DOHH2 (cell line): Measurements from ENCODE around the gene ANKRD13A.

Experiments used
- H3F3A ChIP-seq: fragments of 200-600 bp; sonication (generic), shearing (Covaris generic); 2 replicates; pipeline ENCODE4 v1.6.0; 2016; ENCODE audit warnings: antibody characterized with exemption, mild to moderate bottlenecking; ENCODE audit not compliant: control insufficient read depth, insufficient read depth
- H3K27ac ChIP-seq: fragments of 200-600 bp; sonication (generic); 2 replicates; pipeline ENCODE4 v1.5.1; 2014; ENCODE audit warnings: low read depth, mild to moderate bottlenecking, low read length, moderate library complexity
- H3K27me3 ChIP-seq: fragments of 200-600 bp; sonication (generic); 2 replicates; pipeline ENCODE4 v1.6.1; 2014; ENCODE audit warnings: mild to moderate bottlenecking, low read length, mixed read lengths; ENCODE audit not compliant: control insufficient read depth
- H3K36me3 ChIP-seq: fragments of 200-600 bp; sonication (generic); 2 replicates; pipeline ENCODE4 v1.6.1; 2014; ENCODE audit warnings: mild to moderate bottlenecking, low read length, moderate library complexity, mixed read lengths; ENCODE audit not compliant: control insufficient read depth
- H3K4me1 ChIP-seq: fragments of 200-600 bp; sonication (generic); 2 replicates; pipeline ENCODE4 v1.6.1; 2014; ENCODE audit warnings: mild to moderate bottlenecking, low read length, mixed read lengths; ENCODE audit not compliant: control insufficient read depth
- H3K4me2 ChIP-seq: fragments of 200-600 bp; sonication (generic); 2 replicates; pipeline ENCODE4 v1.6.0; 2014; ENCODE audit warnings: mild to moderate bottlenecking, low read length, moderate library complexity
- H3K4me3 ChIP-seq: fragments of 200-600 bp; sonication (generic); 2 replicates; pipeline ENCODE4 v1.5.1; 2014; ENCODE audit warnings: mild to moderate bottlenecking, low read length, mixed read lengths
- H3K79me2 ChIP-seq: fragments of 200-600 bp; sonication (generic); 2 replicates; pipeline ENCODE4 v1.6.1; 2014; ENCODE audit warnings: mild to moderate bottlenecking, low read length, mixed read lengths; ENCODE audit not compliant: control insufficient read depth
- H3K9me2 ChIP-seq: fragments of 200-600 bp; sonication (generic); replicated peaks from 2 replicates; pipeline ENCODE4 v1.6.1; 2014; ENCODE audit warnings: mild to moderate bottlenecking, low read length, mixed read lengths; ENCODE audit not compliant: control insufficient read depth
- H3K9me3 ChIP-seq: fragments of 200-600 bp; sonication (generic); 2 replicates; pipeline ENCODE4 v1.6.1; 2014; ENCODE audit warnings: antibody characterized with exemption, low read length, mixed read lengths; ENCODE audit not compliant: control insufficient read depth, insufficient read depth
- H4K20me1 ChIP-seq: fragments of 200-600 bp; sonication (generic); 2 replicates; pipeline ENCODE4 v1.6.0; 2014; ENCODE audit warnings: low read depth, mild to moderate bottlenecking, antibody characterized with exemption, low read length, moderate library complexity; ENCODE audit not compliant: control insufficient read depth, insufficient read depth
- EZH2phosphoT487 ChIP-seq: fragments of 200-600 bp; sonication (generic); IDR thresholded peaks from 2 replicates; pipeline ENCODE4 v1.6.1; 2017; ENCODE audit warnings: borderline replicate concordance, mild to moderate bottlenecking, antibody characterized with exemption, low read length, moderate library complexity, mixed read lengths
- TF ChIP-seq, protein P1 (sequence below): fragments of 200-600 bp; sonication (generic); IDR thresholded peaks from one replicate; pipeline ENCODE4 v1.5.1; 2014; ENCODE audit warnings: antibody characterized with exemption, mild to moderate bottlenecking, low read depth, low read length; ENCODE audit not compliant: poor library complexity, severe bottlenecking

Gene ANKRD13A

DNA sequence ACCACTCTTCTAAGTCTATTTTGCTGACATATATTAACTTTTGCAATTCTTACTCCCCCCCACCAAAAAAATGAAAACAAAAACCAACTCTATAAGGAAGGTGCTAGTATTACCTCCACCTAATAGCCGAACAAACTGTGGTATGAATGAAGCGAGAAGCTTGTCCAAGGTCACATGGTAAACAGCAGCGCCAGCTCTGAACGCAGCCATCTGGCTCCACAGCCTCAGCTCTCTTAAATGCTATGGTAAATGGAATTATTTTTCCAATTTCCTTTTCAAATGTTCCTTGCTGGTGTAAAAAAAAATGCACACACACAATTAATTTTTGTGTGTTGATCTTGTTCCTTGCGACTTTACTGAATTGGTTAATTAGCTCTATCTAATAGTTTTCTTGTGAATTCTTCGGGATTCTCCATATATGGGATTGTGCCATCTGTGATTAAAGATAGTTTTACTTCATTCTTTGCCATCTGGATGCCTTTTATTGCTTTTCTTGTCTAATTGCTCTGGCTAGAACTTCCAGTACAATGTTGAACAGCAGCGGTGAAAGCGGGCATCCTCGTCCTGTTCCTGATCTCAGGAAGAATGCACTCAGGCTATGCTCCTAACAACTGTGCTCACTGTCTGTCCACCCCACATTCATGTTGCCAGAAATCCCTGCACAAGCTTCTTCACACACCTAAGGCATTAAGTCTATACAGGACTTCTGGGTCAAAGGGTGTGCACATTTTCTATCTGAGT lies 59.8 kb downstream of the ANKRD13A start:
- Histone ChIP-seq H3K4me2 (no peak overlapping the region), H3K4me1 (no peaks in the 10 kb centered on the region), H3K79me2 (no peaks in the 10 kb centered on the region), H3K36me3 (no peaks in the 10 kb centered on the region), H3K4me3 (no peak overlapping the region), H4K20me1 (no peaks in the 10 kb centered on the region), H3K27ac (no peak overlapping the region), H3K9me3 (no peaks in the 10 kb centered on the region), H3K9me2 (no peaks in the 10 kb centered on the region), H3F3A (no peaks in the 10 kb centered on the region), H3K27me3 (peaks cover 10% of the 10 kb centered on the region)
- TF ChIP-seq EZH2phosphoT487, result no peak
- TF ChIP-seq, protein P1, sequence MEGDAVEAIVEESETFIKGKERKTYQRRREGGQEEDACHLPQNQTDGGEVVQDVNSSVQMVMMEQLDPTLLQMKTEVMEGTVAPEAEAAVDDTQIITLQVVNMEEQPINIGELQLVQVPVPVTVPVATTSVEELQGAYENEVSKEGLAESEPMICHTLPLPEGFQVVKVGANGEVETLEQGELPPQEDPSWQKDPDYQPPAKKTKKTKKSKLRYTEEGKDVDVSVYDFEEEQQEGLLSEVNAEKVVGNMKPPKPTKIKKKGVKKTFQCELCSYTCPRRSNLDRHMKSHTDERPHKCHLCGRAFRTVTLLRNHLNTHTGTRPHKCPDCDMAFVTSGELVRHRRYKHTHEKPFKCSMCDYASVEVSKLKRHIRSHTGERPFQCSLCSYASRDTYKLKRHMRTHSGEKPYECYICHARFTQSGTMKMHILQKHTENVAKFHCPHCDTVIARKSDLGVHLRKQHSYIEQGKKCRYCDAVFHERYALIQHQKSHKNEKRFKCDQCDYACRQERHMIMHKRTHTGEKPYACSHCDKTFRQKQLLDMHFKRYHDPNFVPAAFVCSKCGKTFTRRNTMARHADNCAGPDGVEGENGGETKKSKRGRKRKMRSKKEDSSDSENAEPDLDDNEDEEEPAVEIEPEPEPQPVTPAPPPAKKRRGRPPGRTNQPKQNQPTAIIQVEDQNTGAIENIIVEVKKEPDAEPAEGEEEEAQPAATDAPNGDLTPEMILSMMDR, result no peak

DNA sequence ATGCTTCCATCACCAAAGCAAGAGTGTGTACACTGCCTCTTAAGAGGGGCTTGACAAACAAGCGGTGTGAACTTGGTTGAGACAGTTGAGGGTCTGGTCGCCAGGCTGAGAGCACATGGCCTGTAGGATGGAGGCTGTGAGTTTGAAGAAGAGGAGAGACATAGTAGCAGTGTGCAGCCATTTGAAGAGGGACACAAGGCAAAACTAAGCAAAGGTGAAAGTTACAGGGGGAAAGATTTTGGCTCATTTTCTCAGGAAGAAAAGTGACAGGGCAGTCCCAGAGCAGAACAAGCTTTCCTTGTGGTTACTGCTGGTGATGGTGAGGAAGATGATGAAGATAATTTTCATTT lies 60.4 kb downstream of the ANKRD13A start:
- Histone ChIP-seq H3F3A (no peaks in the 10 kb centered on the region), H3K36me3 (no peaks in the 10 kb centered on the region), H4K20me1 (no peaks in the 10 kb centered on the region), H3K27ac (no peak overlapping the region), H3K9me2 (no peaks in the 10 kb centered on the region), H3K4me2 (no peak overlapping the region), H3K9me3 (no peaks in the 10 kb centered on the region), H3K4me1 (no peaks in the 10 kb centered on the region), H3K27me3 (peaks cover 10% of the 10 kb centered on the region), H3K4me3 (no peak overlapping the region), H3K79me2 (no peaks in the 10 kb centered on the region)
- no peak for TF ChIP-seq EZH2phosphoT487
- TF ChIP-seq, protein P1, result no peak

DNA sequence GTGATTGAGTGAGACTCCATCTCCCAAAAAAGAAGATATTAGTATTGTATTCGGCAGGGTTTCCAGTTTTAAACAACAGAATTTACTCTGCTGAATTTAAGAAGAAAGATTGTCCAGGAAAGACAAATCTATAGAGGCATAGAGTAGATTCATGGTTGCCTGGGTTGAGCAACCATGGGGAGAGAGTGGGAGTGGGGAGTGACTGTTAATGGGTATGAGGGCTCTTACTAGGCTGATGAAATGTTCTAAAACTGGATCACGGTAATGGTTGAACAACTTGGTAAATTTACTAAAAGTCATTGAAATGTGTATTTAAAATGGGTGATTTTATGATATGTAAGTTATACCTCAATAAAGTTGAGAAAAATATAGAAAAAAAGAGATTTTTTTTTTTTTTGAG lies 63.0 kb downstream of the ANKRD13A start:
- Histone ChIP-seq H3K27me3 (peaks cover 10% of the 10 kb centered on the region), H3F3A (no peaks in the 10 kb centered on the region), H3K4me1 (no peaks in the 10 kb centered on the region), H3K9me2 (no peaks in the 10 kb centered on the region), H3K9me3 (no peaks in the 10 kb centered on the region), H3K36me3 (no peaks in the 10 kb centered on the region), H4K20me1 (no peaks in the 10 kb centered on the region), H3K4me2 (no peak overlapping the region), H3K79me2 (no peaks in the 10 kb centered on the region), H3K4me3 (no peak overlapping the region), H3K27ac (no peak overlapping the region)
- no peak for TF ChIP-seq EZH2phosphoT487
- TF ChIP-seq, protein P1, result no peak
